Endodermal cell (in vitro differentiated cells): Measurements from ENCODE around the gene ZNF574. TPM values are rescaled to one million over a fixed set of nuclear protein-coding genes. Genes with fewer than 3 reads are reported as not detected.

ENCODE experiments used
- DNase-seq: peaks from one replicate; pipeline ENCODE4 v3.0.0-alpha.2; 2017
- H3K27ac ChIP-seq: 2 replicates; pipeline ENCODE4 v1.5.1; 2013; ENCODE audit warnings: mild to moderate bottlenecking, low read depth, low read length, moderate library complexity
- H3K27me3 ChIP-seq: 2 replicates; pipeline ENCODE4 v1.6.1; 2013; ENCODE audit warnings: mild to moderate bottlenecking, low read length, moderate library complexity; ENCODE audit not compliant: insufficient read depth, control insufficient read depth, poor library complexity, severe bottlenecking
- H3K36me3 ChIP-seq: 2 replicates; pipeline ENCODE4 v1.7.0; 2013; ENCODE audit warnings: mild to moderate bottlenecking, low read length, moderate library complexity; ENCODE audit not compliant: control insufficient read depth, insufficient read depth
- H3K4me1 ChIP-seq: one replicate; pipeline ENCODE4 v1.7.0; 2013; ENCODE audit warnings: low read length; ENCODE audit not compliant: control insufficient read depth, insufficient read depth
- H3K4me3 ChIP-seq: 2 replicates; pipeline ENCODE4 v1.5.1; 2013; ENCODE audit warnings: mild to moderate bottlenecking, low read length, moderate library complexity
- H3K9ac ChIP-seq: 2 replicates; pipeline ENCODE4 v1.6.1; 2013; ENCODE audit warnings: mild to moderate bottlenecking, low read length, moderate library complexity; ENCODE audit not compliant: poor library complexity, severe bottlenecking; ENCODE audit errors: extremely low read depth
- H3K9me3 ChIP-seq: 2 replicates; pipeline ENCODE4 v1.6.1; 2013; ENCODE audit warnings: mild to moderate bottlenecking, low read length, moderate library complexity; ENCODE audit not compliant: control insufficient read depth
- H3K27ac Mint-ChIP-seq: 2 replicates; pipeline ENCODE4 v1.8.0; 2020; ENCODE audit warnings: mixed read lengths
- H3K27me3 Mint-ChIP-seq: 2 replicates; pipeline ENCODE4 v1.8.0; 2021; ENCODE audit warnings: mild to moderate bottlenecking, mixed read lengths; ENCODE audit not compliant: insufficient read depth
- H3K36me3 Mint-ChIP-seq: 2 replicates; pipeline ENCODE4 v1.8.0; 2020; ENCODE audit warnings: low read depth, mixed read lengths
- H3K4me1 Mint-ChIP-seq: 2 replicates; pipeline ENCODE4 v1.8.0; 2020; ENCODE audit warnings: mixed read lengths
- H3K4me3 Mint-ChIP-seq: 2 replicates; pipeline ENCODE4 v1.8.0; 2020; ENCODE audit warnings: mild to moderate bottlenecking, moderate library complexity, mixed read lengths
- H3K9me3 Mint-ChIP-seq: 2 replicates; pipeline ENCODE4 v1.8.0; 2020; ENCODE audit warnings: mild to moderate bottlenecking, mixed read lengths
- CTCF ChIP-seq: fragments of 200-600 bp; sonication (generic); conservative IDR thresholded peaks from 2 replicates; pipeline ENCODE4 v1.5.0; 2021; ENCODE audit warnings: antibody characterized with exemption, mild to moderate bottlenecking
- WGBS, 2 experiments: methylation state at CpG; one replicate each; pipeline versions ENCODE4 v1.1.5 to v1.1.7; 2013; ENCODE audit warnings: missing lambda C conversion rate in 2 of 2, mixed read lengths in 1 of 2; ENCODE audit not compliant: insufficient coverage in 1 of 2, insufficient read length in 1 of 2; 5-methylcytosine and 5-hydroxymethylcytosine counted together
- total RNA-seq, 2 donors: library from RNA; stranded (reverse); fragmentation: NEBNext Ultra II Directional in 1 of 2; extraction: Animal tissue kit (Norgen Biotek cat#: 25700) in 1 of 2; gene quantifications; 2 replicates in 1 of 2; 3 replicates in 1 of 2; pipeline ENCODE4 v1.2.1, GENCODE V29; 2021

Gene ZNF574
- total RNA-seq, 2 donors from 2014 or later = 20.9 to 22.1 TPM

GRCh38 chr19:42129399-42130253 lies 53.7 kb downstream of the ZNF574 start:
- Histone ChIP-seq H3K4me1 (no peaks in the 10 kb centered on the region), H3K9ac (no peak overlapping the region), H3K36me3 (no peaks in the 10 kb centered on the region), H3K27me3 (peaks cover 32% of the 10 kb centered on the region), H3K4me3 (no peak overlapping the region), H3K9me3 (no peaks in the 10 kb centered on the region), H3K27ac (no peak overlapping the region)
- DNase-seq = no peak
- Mint-ChIP-seq H3K9me3 (no peaks in the 10 kb centered on the region), H3K27ac (no peak overlapping the region), H3K4me3 (no peak overlapping the region), H3K27me3 (peaks cover 44% of the 10 kb centered on the region), H3K4me1 (peaks cover 3% of the 10 kb centered on the region), H3K36me3 (no peaks in the 10 kb centered on the region)
- TF ChIP-seq CTCF = no peak
- WGBS, 2 experiments = 74 to 75% methylated on average over 10 to 19 of the region's 20 CpGs

GRCh38 chr19:42130254-42130573 lies 54.2 kb downstream of the ZNF574 start:
- no peak overlapping the region for H3K27ac ChIP-seq
- H3K9me3 ChIP-seq = no peaks in the 10 kb centered on the region
- H3K36me3 Mint-ChIP-seq = no peaks in the 10 kb centered on the region
- TF ChIP-seq CTCF = no peak
- H3K4me3 Mint-ChIP-seq = no peak overlapping the region
- no peak overlapping the region for H3K9ac ChIP-seq
- peaks cover 32% of the 10 kb centered on the region for H3K27me3 ChIP-seq
- peaks cover 3% of the 10 kb centered on the region for H3K4me1 Mint-ChIP-seq
- H3K27me3 Mint-ChIP-seq = peaks cover 47% of the 10 kb centered on the region
- H3K27ac Mint-ChIP-seq = no peak overlapping the region
- no peak overlapping the region for H3K4me3 ChIP-seq
- no peaks in the 10 kb centered on the region for H3K4me1 ChIP-seq
- DNase-seq = no peak
- H3K36me3 ChIP-seq = no peaks in the 10 kb centered on the region
- no peaks in the 10 kb centered on the region for H3K9me3 Mint-ChIP-seq

Other genes starting within 250 kb of the ZNF574 start
- gene LYPD4, start 231.5 kb upstream of the ZNF574 start, total RNA-seq = not detected
- gene DMRTC2, start 231.1 kb upstream of the ZNF574 start, total RNA-seq = not detected
- gene RPS19, start 215.9 kb upstream of the ZNF574 start, total RNA-seq = 1,000 to 10,000 TPM; 2,321 to 2,418 TPM
- not detected for gene CD79A, start 198.9 kb upstream of the ZNF574 start, total RNA-seq
- 100 to 1,000 TPM in 1 of 2 donors, 10 to 100 TPM in 1; 89.9 to 116 TPM for gene ARHGEF1, start 193.0 kb upstream of the ZNF574 start, total RNA-seq
- gene ERFL, start 147.7 kb upstream of the ZNF574 start, total RNA-seq = under 1 TPM; 0.13 to 0.53 TPM
- 100 to 1,000 TPM; 114 to 122 TPM for gene RABAC1, start 116.8 kb upstream of the ZNF574 start, total RNA-seq
- 1 to 10 TPM in 1 of 2 donors, under 1 TPM in 1; 0.69 to 1.0 TPM for gene ATP1A3, start 81.9 kb upstream of the ZNF574 start, total RNA-seq
- gene GRIK5, start 6.0 kb upstream of the ZNF574 start, total RNA-seq = 10 to 100 TPM; 21.6 to 38.7 TPM
- gene POU2F2, start 56.3 kb downstream of the ZNF574 start, total RNA-seq = 1 to 10 TPM; 1.8 to 2.6 TPM
- gene DEDD2, start 141.5 kb downstream of the ZNF574 start, total RNA-seq = 10 to 100 TPM; 25.8 to 28.0 TPM
- gene ZNF526, start 144.1 kb downstream of the ZNF574 start, total RNA-seq = 10 to 100 TPM; 15.7 to 16.0 TPM
- gene GSK3A, start 166.4 kb downstream of the ZNF574 start, total RNA-seq = 10 to 100 TPM; 52.6 to 55.1 TPM
- gene ERF, start 179.0 kb downstream of the ZNF574 start, total RNA-seq = 100 to 1,000 TPM; 106 to 138 TPM
- 10 to 100 TPM; 48.6 to 57.6 TPM for gene CIC, start 193.1 kb downstream of the ZNF574 start, total RNA-seq
- 1 to 10 TPM; 1.4 to 2.7 TPM for gene PRR19, start 226.0 kb downstream of the ZNF574 start, total RNA-seq
- 10 to 100 TPM; 63.0 to 70.2 TPM for gene PAFAH1B3, start 226.5 kb downstream of the ZNF574 start, total RNA-seq
- gene TMEM145, start 237.1 kb downstream of the ZNF574 start, total RNA-seq = under 1 TPM; 0.38 to 0.42 TPM
- gene MEGF8, start 249.5 kb downstream of the ZNF574 start, total RNA-seq = 10 to 100 TPM; 48.0 to 51.4 TPM